Smooth muscle cell (in vitro differentiated cells): Measurements from ENCODE around the gene TSN. TPM values are rescaled to one million over a fixed set of nuclear protein-coding genes. Genes with fewer than 3 reads are reported as not detected.

Experiments
- DNase-seq: peaks from one replicate; lab custom pipeline; 2025; ENCODE audit not compliant: unreplicated experiment; lab: John Stamatoyannopoulos, UW
- H2AFZ ChIP-seq: fragments of 200-600 bp; sonication (generic); 2 replicates; pipeline ENCODE4 v1.6.0; 2016; ENCODE audit warnings: antibody characterized with exemption, low read depth, mild to moderate bottlenecking
- H3F3A ChIP-seq: fragments of 200-600 bp; sonication (generic); 2 replicates; pipeline ENCODE4 v1.6.0; 2017; ENCODE audit warnings: antibody characterized with exemption, low read depth
- H3K27ac ChIP-seq: fragments of 200-600 bp; sonication (generic); 2 replicates; pipeline ENCODE4 v1.5.1; 2016; ENCODE audit warnings: low read depth, mild to moderate bottlenecking
- H3K27me3 ChIP-seq: fragments of 200-600 bp; sonication (generic); 2 replicates; pipeline ENCODE4 v1.6.1; 2016; ENCODE audit warnings: low read depth, mild to moderate bottlenecking
- H3K36me3 ChIP-seq: fragments of 200-600 bp; sonication (generic); 2 replicates; pipeline ENCODE4 v1.5.1; 2016; ENCODE audit warnings: low read depth
- H3K4me1 ChIP-seq: fragments of 200-600 bp; sonication (generic); 2 replicates; pipeline ENCODE4 v1.5.1; 2016; ENCODE audit warnings: low read depth
- H3K4me2 ChIP-seq: fragments of 200-600 bp; sonication (generic); 2 replicates; pipeline ENCODE4 v1.6.0; 2016; ENCODE audit warnings: mild to moderate bottlenecking
- H3K4me3 ChIP-seq: fragments of 200-600 bp; sonication (generic); 2 replicates; pipeline ENCODE4 v1.5.1; 2016; ENCODE audit warnings: mild to moderate bottlenecking
- H3K79me2 ChIP-seq: fragments of 200-600 bp; sonication (generic); 2 replicates; pipeline ENCODE4 v1.6.0; 2016; ENCODE audit warnings: low read depth, mild to moderate bottlenecking
- H3K9ac ChIP-seq: fragments of 200-600 bp; sonication (generic); 2 replicates; pipeline ENCODE4 v1.6.0; 2016; ENCODE audit warnings: low read depth
- H3K9me3 ChIP-seq: fragments of 200-600 bp; sonication (generic); replicated peaks from 2 replicates; pipeline ENCODE4 v1.5.1; 2016; ENCODE audit warnings: low read depth
- H4K20me1 ChIP-seq: fragments of 200-600 bp; sonication (generic); 2 replicates; pipeline ENCODE4 v1.6.0; 2016; ENCODE audit warnings: low read depth
- CTCF ChIP-seq: fragments of 200-600 bp; sonication (generic); IDR thresholded peaks from 2 replicates; pipeline ENCODE4 v1.5.1; 2017; ENCODE audit warnings: borderline replicate concordance, mild to moderate bottlenecking, antibody characterized with exemption; ENCODE audit not compliant: insufficient read depth, poor library complexity, severe bottlenecking
- WGBS: methylation state at CpG from one replicate; pipeline ENCODE4 v1.1.7; 2016; ENCODE audit warnings: low lambda C conversion rate; 5-methylcytosine and 5-hydroxymethylcytosine counted together
- polyA plus RNA-seq: library from polyadenylated mRNA; unstranded; fragments of >200 nt; fragmentation: Nextera tagmentation; extraction: Ambion mirVana; gene quantifications from 2 replicates; pipeline ENCODE4 v1.2.1, GENCODE V29; 2016
- total RNA-seq: library from RNA; depleted of rRNA; stranded (reverse); fragments of >200 nt; gene quantifications from 2 replicates; pipeline ENCODE4 v1.2.3, GENCODE V29; 2014

Gene TSN
- total and polyA plus RNA-seq, 2 experiments from 2014 or later, result 47.3 to 53.1 TPM

DNA sequence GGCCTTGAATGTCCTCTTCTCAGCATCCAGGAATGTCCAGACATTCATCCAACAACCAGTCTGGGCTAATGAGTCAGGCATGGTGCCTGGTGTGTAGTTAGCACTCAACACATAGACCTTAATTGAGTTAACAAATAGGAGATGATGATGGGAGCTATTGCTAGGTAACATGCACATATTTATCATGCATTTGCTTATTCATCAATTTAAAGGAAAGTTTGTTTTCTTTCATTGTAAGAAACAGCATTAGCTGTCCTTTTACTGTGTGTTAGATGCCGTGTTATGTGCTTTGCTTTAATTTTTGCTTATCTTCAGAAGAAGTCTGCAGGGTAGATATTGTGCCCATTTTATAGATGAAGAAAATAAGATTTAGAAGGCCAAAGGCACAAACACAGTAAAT is 43.2 kb downstream of the TSN start:
- Histone ChIP-seq H3K9ac (no peak overlapping the region), H3K9me3 (no peaks in the 10 kb centered on the region), H3K27me3 (no peaks in the 10 kb centered on the region), H3K27ac (no peak overlapping the region), H3K4me3 (no peak overlapping the region), H3K4me1 (no peaks in the 10 kb centered on the region), H3K79me2 (no peaks in the 10 kb centered on the region), H4K20me1 (no peaks in the 10 kb centered on the region), H3K36me3 (no peaks in the 10 kb centered on the region), H3F3A (no peaks in the 10 kb centered on the region), H2AFZ (no peak overlapping the region), H3K4me2 (no peak overlapping the region)
- DNase-seq, result no peak
- WGBS, result 91% methylated on average over 1 of the region's 1 CpG
- no peak for TF ChIP-seq CTCF

DNA sequence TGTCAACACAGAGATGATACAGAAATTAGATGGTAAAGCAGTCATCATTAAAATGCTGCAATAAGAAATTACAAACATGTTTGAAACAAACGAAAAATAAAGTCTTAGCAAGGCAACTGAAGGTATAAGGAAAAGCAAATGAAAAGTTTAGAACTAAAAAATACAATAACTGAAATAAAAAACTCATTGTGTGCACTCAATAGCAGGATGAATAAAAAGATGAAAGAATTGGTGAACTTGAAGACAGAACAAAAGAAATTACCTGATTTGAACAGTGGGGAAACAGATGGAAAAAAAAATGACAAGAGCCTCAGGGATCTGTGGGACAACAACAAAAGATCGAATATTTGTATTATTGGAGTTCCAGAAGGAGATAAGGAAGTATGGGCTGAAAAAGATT is 46.5 kb downstream of the TSN start:
- Histone ChIP-seq H3K4me1 (no peaks in the 10 kb centered on the region), H3K27ac (no peak overlapping the region), H3K79me2 (no peaks in the 10 kb centered on the region), H3K4me2 (no peak overlapping the region), H3K36me3 (no peaks in the 10 kb centered on the region), H3K4me3 (no peak overlapping the region), H3K27me3 (no peaks in the 10 kb centered on the region), H2AFZ (no peak overlapping the region), H4K20me1 (no peaks in the 10 kb centered on the region), H3K9ac (no peak overlapping the region), H3K9me3 (no peaks in the 10 kb centered on the region), H3F3A (no peaks in the 10 kb centered on the region)
- 67% methylated on average over 2 of the region's 2 CpGs for WGBS
- TF ChIP-seq CTCF, result no peak
- no peak for DNase-seq

GRCh38 chr2:121803503-121803902 is 48.1 kb downstream of the TSN start:
- no peak overlapping the region for H3K4me2 ChIP-seq
- no peaks in the 10 kb centered on the region for H3K9me3 ChIP-seq
- WGBS, result 88% methylated on average over 2 of the region's 2 CpGs
- no peak overlapping the region for H3K9ac ChIP-seq
- no peak overlapping the region for H3K27ac ChIP-seq
- H3K79me2 ChIP-seq, result no peaks in the 10 kb centered on the region
- no peaks in the 10 kb centered on the region for H3F3A ChIP-seq
- H2AFZ ChIP-seq, result no peak overlapping the region
- no peak for DNase-seq
- H3K36me3 ChIP-seq, result no peaks in the 10 kb centered on the region
- no peaks in the 10 kb centered on the region for H4K20me1 ChIP-seq
- no peaks in the 10 kb centered on the region for H3K4me1 ChIP-seq
- H3K27me3 ChIP-seq, result no peaks in the 10 kb centered on the region
- TF ChIP-seq CTCF, result no peak
- no peak overlapping the region for H3K4me3 ChIP-seq

DNA sequence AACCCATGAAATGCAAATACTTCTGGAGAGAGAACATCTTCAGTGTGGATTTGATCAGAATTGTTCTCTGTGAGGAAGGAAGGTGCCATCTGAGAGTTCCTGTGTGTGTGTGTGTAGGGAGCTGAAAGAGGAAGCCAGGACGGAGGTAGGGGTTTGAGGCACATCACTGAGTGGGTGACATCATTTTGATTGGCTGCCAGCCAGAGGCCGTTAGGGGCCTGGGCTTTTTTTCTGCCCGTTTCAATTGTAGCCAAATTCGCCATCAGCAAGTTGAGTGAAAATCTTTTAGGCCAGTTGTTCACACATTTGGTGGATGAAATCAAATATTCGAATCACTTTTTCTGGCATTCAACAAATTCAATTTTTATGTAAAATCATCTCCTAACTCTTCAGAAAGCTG is 48.9 kb downstream of the TSN start:
- Histone ChIP-seq H3K9ac (no peak overlapping the region), H3K27me3 (no peaks in the 10 kb centered on the region), H3K4me1 (no peaks in the 10 kb centered on the region), H2AFZ (no peak overlapping the region), H3F3A (no peaks in the 10 kb centered on the region), H4K20me1 (no peaks in the 10 kb centered on the region), H3K79me2 (no peaks in the 10 kb centered on the region), H3K36me3 (no peaks in the 10 kb centered on the region), H3K4me2 (no peak overlapping the region), H3K9me3 (no peaks in the 10 kb centered on the region), H3K27ac (no peak overlapping the region), H3K4me3 (no peak overlapping the region)
- no peak for TF ChIP-seq CTCF
- 25% methylated on average over 5 of the region's 5 CpGs for WGBS
- DNase-seq, result no peak
